A549 (cell line): ENCODE results near the gene ZMYND8. TPM values are rescaled to one million over a fixed set of nuclear protein-coding genes. Genes with fewer than 3 reads are reported as not detected.

ENCODE experiments used
- ATAC-seq, 2 experiments: fragments of 200-7000 bp in 1 of 2; fragments of >200 bp in 1 of 2; cut with Nextera tagmentation in 1 of 2; cut with Tn5 transposase in 1 of 2; 3 replicates each; pipeline versions ENCODE4 v1.8.0 to v1.9.1; 2018 to 2020; ENCODE audit warnings: mild to moderate bottlenecking in 1 of 2, moderate library complexity in 1 of 2
- CTCF ChIA-PET: fragments of 300-600 bp; sonication (Branson Sonifier 250); formaldehyde crosslinking; extraction: SDS; loops from one replicate; lab custom pipeline; 2021; ENCODE audit warnings: antibody characterized with exemption, inconsistent platforms; lab: Yijun Ruan, JAX
- POLR2A ChIA-PET: fragments of 350-600 bp; formaldehyde crosslinking; extraction: SDS; loops from one replicate; lab custom pipeline; 2021; ENCODE audit warnings: antibody characterized with exemption, inconsistent platforms; lab: Yijun Ruan, JAX
- DNase-seq, 2 experiments: peaks; one replicate each; pipeline versions ENCODE4 v3.0.0 to v3.0.0-alpha.2; 2011 to 2016; ENCODE audit warnings: low read depth in 1 of 2, low spot score in 1 of 2
- FAIRE-seq: peaks from 2 replicates; lab custom pipeline; 2011; peaks lifted over from hg19 to GRCh38; lab: Jason Lieb, UNC
- H3K27ac ChIP-seq, 2 experiments: fragments of >200 bp; sonication (Bioruptor Twin); formaldehyde crosslinking; 3 replicates each; pipeline ENCODE4 v1.5.1; 2016 to 2017
- H3K4me1 ChIP-seq: fragments of >200 bp; sonication (Bioruptor Twin); formaldehyde crosslinking; 3 replicates; pipeline ENCODE4 v1.6.1; 2016
- H3K4me2 ChIP-seq: fragments of >200 bp; sonication (Bioruptor Twin); formaldehyde crosslinking; 3 replicates; pipeline ENCODE4 v1.6.1; 2016
- H3K4me3 ChIP-seq: fragments of >200 bp; sonication (Bioruptor Twin); formaldehyde crosslinking; 3 replicates; pipeline ENCODE4 v1.5.1; 2016
- H3K9me3 ChIP-seq: fragments of >200 bp; sonication (Bioruptor Twin); formaldehyde crosslinking; 3 replicates; pipeline ENCODE4 v1.6.1; 2016
- CBX8 ChIP-seq: fragments of 200-600 bp; sonication (generic); IDR thresholded peaks from 2 replicates; pipeline ENCODE4 v1.6.1; 2016
- CEBPB ChIP-seq, 2 experiments: fragments of >200 bp in 1 of 2; sonication (Bioruptor Twin) in 1 of 2; formaldehyde crosslinking in 1 of 2; IDR thresholded peaks; 2 replicates each; pipeline ENCODE4 v1.6.1; 2012 to 2016
- ELK1 ChIP-seq: fragments of 150-350 bp; IDR thresholded peaks from 2 replicates; pipeline ENCODE4 v1.6.1; 2014; ENCODE audit warnings: low read depth, mild to moderate bottlenecking, low read length
- ESRRA ChIP-seq: fragments of 150-350 bp; IDR thresholded peaks from 2 replicates; pipeline ENCODE4 v1.6.1; 2014; ENCODE audit warnings: mild to moderate bottlenecking, low read length, borderline replicate concordance
- HES2 ChIP-seq: fragments of >200 bp; sonication (Bioruptor Twin); formaldehyde crosslinking; IDR thresholded peaks from 2 replicates; pipeline ENCODE4 v1.6.1; 2016
- HOXB13 ChIP-seq: fragments of 250-450 bp; sonication (Bioruptor Pico); IDR thresholded peaks from 2 replicates; pipeline ENCODE4 v1.5.0; 2020; ENCODE audit warnings: low read depth, mild to moderate bottlenecking, moderate library complexity
- JUNB ChIP-seq: fragments of >200 bp; sonication (Bioruptor Twin); formaldehyde crosslinking; IDR thresholded peaks from 2 replicates; pipeline ENCODE4 v1.6.1; 2016
- MAX ChIP-seq: IDR thresholded peaks from 2 replicates; pipeline ENCODE4 v1.6.1; 2012
- NPAS2 ChIP-seq: fragments of 250-450 bp; sonication (Bioruptor Pico); IDR thresholded peaks from 2 replicates; pipeline ENCODE4 v1.8.0; 2022; ENCODE audit warnings: mild to moderate bottlenecking, moderate library complexity, borderline replicate concordance
- POLR2A ChIP-seq: IDR thresholded peaks from 2 replicates; pipeline ENCODE4 v1.6.1; 2012; ENCODE audit warnings: mild to moderate bottlenecking, low read length
- POLR2AphosphoS2 ChIP-seq: conservative IDR thresholded peaks from 2 replicates; pipeline ENCODE4 v1.6.1; 2012; ENCODE audit warnings: low read length, improper control_type of control experiment, inconsistent platforms
- RARB ChIP-seq: fragments of 250-450 bp; sonication (Bioruptor Pico); IDR thresholded peaks from 2 replicates; pipeline ENCODE4 v1.8.0; 2021; ENCODE audit warnings: mild to moderate bottlenecking, moderate library complexity
- REST ChIP-seq: fragments of 200-600 bp; sonication (generic); IDR thresholded peaks from 2 replicates; pipeline ENCODE4 v1.6.1; 2016; ENCODE audit warnings: antibody characterized with exemption, mild to moderate bottlenecking, moderate library complexity
- RNF2 ChIP-seq: fragments of 200-600 bp; sonication (generic); IDR thresholded peaks from 2 replicates; pipeline ENCODE4 v1.6.1; 2016; ENCODE audit warnings: low read depth, mild to moderate bottlenecking, antibody characterized with exemption, moderate library complexity, borderline replicate concordance
- TFCP2L1 ChIP-seq: fragments of 250-450 bp; sonication (Bioruptor Pico); IDR thresholded peaks from 2 replicates; pipeline ENCODE4 v1.5.0; 2021; ENCODE audit warnings: mild to moderate bottlenecking
- TP53 ChIP-seq: fragments of 250-450 bp; sonication (Bioruptor Pico); IDR thresholded peaks from 2 replicates; pipeline ENCODE4 v1.5.0; 2021; ENCODE audit warnings: mild to moderate bottlenecking, moderate library complexity
- USF2 ChIP-seq: fragments of 450-650 bp; IDR thresholded peaks from 2 replicates; pipeline ENCODE4 v1.6.1; 2014; ENCODE audit warnings: antibody characterized with exemption
- ZC3H11A ChIP-seq: fragments of 450-650 bp; IDR thresholded peaks from 2 replicates; pipeline ENCODE4 v1.6.1; 2014; ENCODE audit warnings: antibody characterized with exemption, mild to moderate bottlenecking
- ZFP36 ChIP-seq: fragments of 450-650 bp; IDR thresholded peaks from 2 replicates; pipeline ENCODE4 v1.6.1; 2014; ENCODE audit warnings: borderline replicate concordance; ENCODE audit not compliant: partially characterized antibody
- WGBS: methylation state at CpG from one replicate; pipeline ENCODE4 v1.1.6; 2017; ENCODE audit errors: missing lambda C conversion rate; 5-methylcytosine and 5-hydroxymethylcytosine counted together
- polyA plus RNA-seq, 4 experiments: library from polyadenylated mRNA; depleted of rRNA in 3 of 4; stranded (reverse); fragments of >200 nt; fragmentation: RNase III in 1 of 4; extraction: RNeasy Plus Mini Kit Qiagen cat#74134 plus additional on column Dnase treatment in 1 of 4; gene quantifications; 2 replicates in 3 of 4; 3 replicates in 1 of 4; pipeline ENCODE4 v1.2.3, GENCODE V29; 2011 to 2017

The ZMYND8 gene
- polyA plus RNA-seq, 2 of the 4 experiments (the other 2 are of a cell fraction) = 10.4 to 24.9 TPM

- no peak overlapping the region for H3K27ac ChIP-seq
- ChIA-PET CTCF (interaction anchor here (0.7 to 1.3 kb wide), 5 partner anchors 9 to 157 kb away, joined by 3 to 7 read pairs (median 4); no protein-coding TSS in a partner anchor), POLR2A (no interaction called here)
- FAIRE-seq (no peak), DNase-seq (no peak), ATAC-seq (no peak)
- peaks cover 5% of the 10 kb centered on the region; the same call in 1 of the 3 replicates for H3K4me1 ChIP-seq
- WGBS = 90% methylated on average over 7 of the region's 7 CpGs
- no peaks in the 10 kb centered on the region for H3K9me3 ChIP-seq
- TF ChIP-seq ZC3H11A = no peak
- TF ChIP-seq ZFP36 = no peak
- TF ChIP-seq TFCP2L1 (CRISPR knock-in tag) = no peak
- H3K4me2 ChIP-seq = no peak overlapping the region
- no peak overlapping the region for H3K4me3 ChIP-seq
Measured at GRCh38 chr20:47227119-47227518, 129.4 kb downstream of the ZMYND8 start.

GRCh38 chr20:47225458-47225857 is 131.0 kb downstream of the ZMYND8 start:
- POLR2A ChIA-PET = no interaction called here
- Histone ChIP-seq H3K4me1 (no peaks in the 10 kb centered on the region), H3K4me2 (no peak overlapping the region), H3K4me3 (no peak overlapping the region), H3K27ac (no peak overlapping the region), H3K9me3 (no peaks in the 10 kb centered on the region)
- WGBS = 100% methylated on average over 1 of the region's 1 CpG
- TF ChIP-seq ESRRA (no peak), ZC3H11A (no peak), MAX (no peak), REST (no peak), RARB (no peak), TP53 (CRISPR knock-in tag) (no peak), CEBPB (IDR thresholded peaks at IDR 0.05) (no peak), RNF2 (no peak), POLR2A (no peak), USF2 (no peak), POLR2AphosphoS2 (no peak), NPAS2 (CRISPR knock-in tag) (no peak), ELK1 (no peak), ZFP36 (no peak), HES2 (no peak), HOXB13 (CRISPR knock-in tag) (no peak), JUNB (no peak), CBX8 (no peak)
- DNase-seq = no peak
- no peak for FAIRE-seq
- ATAC-seq = no peak
- CTCF ChIA-PET = interaction anchor here (0.9 kb wide), 1 partner anchor 303 kb away, joined by 3 read pairs; no protein-coding TSS in a partner anchor
